DMS79 treated with DMSO at 0.1 percent for 48 hours (cell line): Measurements from ENCODE around the gene CDC42EP5.

ENCODE experiments used
- DNase-seq: peaks from one replicate; lab custom pipeline; 2025; lab: John Stamatoyannopoulos, UW

CDC42EP5 gene

GRCh38 chr19:54426291-54426931 is 46.7 kb downstream of the CDC42EP5 start:
- DNase-seq: no peak

GRCh38 chr19:54425382-54425723 is 47.7 kb downstream of the CDC42EP5 start:
- DNase-seq: no peak

DNA sequence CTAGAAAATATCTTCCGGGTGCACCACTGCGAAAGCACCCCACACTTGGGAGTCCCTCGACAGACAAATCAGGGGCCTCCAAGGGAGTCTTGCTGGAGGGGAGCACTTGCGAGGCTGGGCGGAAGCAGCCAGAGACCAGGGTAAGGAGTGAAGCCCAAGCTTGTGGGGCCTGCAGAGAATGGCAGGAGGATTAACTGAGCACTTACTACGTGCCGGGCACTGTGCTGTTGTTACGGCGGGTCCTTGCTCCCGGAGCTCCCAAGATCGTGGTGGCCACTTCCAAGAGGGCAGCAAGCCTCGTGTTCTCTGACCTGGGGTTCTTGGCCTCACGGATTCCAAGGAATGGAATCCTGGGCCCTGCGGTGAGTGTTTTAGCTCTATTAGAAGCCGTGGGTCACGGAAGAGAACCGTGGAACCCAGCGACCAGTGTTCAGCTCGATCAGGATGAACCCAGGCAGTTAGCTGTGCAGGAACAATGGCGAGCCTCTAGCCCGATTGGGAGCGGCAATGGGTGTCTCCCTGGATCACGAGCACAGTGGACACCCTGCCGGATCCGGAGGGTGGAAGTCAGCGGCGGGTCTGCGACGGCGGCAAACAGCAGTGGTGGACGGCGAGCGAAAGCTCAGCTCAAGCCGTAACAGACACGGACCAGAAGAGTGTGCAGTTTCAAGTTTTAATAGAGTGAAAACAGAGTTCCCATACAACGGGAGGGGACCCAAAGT is 48.3 kb downstream of the CDC42EP5 start:
- no peak for DNase-seq

DNA sequence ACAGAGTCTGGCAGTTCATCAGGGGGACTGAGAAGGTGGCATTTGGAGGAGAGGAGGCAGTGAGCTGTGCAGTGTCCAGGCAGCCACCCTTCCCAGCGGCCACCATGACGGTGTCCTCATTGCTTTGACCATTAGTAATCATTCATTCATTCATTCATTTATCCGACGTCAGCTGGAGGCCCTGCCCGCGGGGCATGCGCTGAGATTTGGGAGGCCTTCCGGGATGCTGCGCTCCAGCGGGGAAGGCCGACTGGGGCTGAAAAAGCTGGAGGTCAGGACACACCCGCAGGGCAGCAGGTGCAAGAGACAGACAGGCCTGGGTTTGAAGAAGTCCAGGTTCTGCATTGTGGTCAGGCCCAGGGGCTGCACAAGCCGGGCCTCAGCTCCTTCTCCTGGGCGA is 48.9 kb downstream of the CDC42EP5 start:
- DNase-seq: no peak

GRCh38 chr19:54422136-54422535 is 51.0 kb downstream of the CDC42EP5 start:
- DNase-seq: no peak

DNA sequence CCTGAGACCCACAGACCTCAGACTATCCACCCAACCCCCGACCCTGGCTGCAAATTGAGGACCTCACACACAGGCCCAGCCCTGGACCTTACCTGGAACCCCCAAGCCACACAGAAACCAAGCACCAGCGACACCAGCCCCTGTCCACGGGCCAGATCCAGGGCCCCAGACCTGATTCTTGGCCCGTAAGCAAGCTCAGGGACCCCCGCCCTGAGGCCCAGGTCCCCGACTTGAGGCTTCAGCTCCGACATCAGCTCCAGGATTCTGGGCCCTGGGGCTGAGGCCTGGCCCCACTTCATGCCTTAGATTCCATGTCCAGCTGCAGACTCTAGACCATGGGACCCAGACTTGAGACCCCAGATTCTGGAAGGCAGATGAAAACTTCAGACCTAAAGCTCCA is 51.6 kb downstream of the CDC42EP5 start:
- no peak for DNase-seq

- DNase-seq: no peak
These were observed 52.0 kb downstream of the CDC42EP5 start for GRCh38 chr19:54421169-54421516.

- no peak for DNase-seq
These were observed 52.5 kb downstream of the CDC42EP5 start for GRCh38 chr19:54420383-54421168.

- no peak for DNase-seq
These were observed 53.1 kb downstream of the CDC42EP5 start for GRCh38 chr19:54420068-54420382.

DNA sequence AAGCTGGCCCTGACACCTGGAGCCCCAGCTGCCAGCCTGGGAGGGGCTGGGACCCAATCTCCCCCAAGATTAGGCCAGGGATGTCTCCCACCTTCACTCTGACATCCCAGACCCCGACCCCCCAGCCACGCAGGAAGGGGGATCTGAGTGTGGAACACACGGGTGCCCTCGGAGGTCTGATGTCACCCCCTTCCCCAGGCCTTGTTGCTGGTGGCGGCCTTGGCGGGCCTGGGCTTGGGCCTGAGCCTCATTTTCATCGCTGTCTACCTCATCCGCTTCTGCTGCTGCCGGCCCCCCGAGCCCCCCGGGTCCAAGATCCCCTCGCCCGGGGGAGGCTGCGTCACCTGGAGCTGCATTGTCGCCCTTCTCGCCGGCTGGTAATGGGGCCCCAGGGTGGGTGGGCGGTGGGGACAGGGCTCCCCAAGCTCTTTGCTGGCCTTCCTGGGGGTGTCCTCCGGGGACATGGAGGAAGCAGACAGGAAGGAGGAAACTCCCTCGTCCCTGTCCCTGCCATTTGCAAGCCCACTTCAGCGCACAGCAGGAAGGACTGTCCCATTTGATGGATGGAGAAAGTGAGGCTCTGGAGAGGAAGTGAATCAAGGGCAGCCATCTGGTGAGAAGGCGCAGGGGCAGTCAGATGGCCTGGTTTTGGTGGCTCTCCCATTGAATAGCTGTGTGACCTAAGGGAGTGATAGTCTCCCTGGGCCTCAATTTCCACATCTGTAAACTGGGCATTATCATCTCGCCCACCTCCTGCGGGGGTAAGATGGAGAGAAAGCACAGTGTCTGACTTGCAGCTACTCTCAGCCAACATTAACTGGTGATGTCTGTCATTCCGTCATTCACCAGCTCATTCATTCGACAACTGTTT is 53.9 kb downstream of the CDC42EP5 start:
- no peak for DNase-seq

- no peak for DNase-seq
These were observed 54.8 kb downstream of the CDC42EP5 start for GRCh38 chr19:54418030-54418929.

DNA sequence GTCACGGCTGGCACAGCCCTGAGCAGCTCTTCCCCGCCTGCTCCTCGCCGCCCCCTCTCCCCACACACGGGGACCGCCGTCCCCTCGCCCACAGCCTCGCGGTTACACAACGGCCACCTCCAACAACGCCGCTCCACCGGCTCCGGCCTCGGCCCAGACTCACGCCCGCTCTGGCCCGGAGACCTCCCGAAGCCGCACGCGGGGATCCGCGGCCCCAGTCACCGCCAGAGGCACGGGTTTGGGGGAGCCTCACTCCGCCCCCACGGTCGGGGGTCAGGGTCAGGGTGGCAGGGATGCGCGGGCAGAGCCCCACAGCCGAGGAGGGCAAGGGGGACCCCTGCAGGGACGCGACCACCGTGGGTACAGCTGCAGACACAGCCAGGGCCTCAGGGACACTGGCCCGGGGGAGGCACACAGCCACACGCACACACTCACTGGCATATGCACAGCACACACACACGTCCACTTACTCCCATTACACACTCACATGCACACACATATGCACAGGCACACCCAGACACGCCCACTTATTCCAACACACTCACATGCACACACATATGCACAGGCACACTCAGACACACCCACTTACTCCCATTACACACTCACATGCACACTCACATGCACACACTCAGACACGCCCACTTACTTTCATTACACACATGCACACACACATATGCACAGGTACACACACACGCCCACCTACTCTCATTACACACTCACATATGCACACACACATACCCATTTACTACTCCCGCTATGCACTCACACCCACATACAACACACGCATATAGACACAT is 56.2 kb downstream of the CDC42EP5 start:
- no peak for DNase-seq

- no peak for DNase-seq
These were observed 57.0 kb downstream of the CDC42EP5 start for GRCh38 chr19:54415901-54416673.

DNA sequence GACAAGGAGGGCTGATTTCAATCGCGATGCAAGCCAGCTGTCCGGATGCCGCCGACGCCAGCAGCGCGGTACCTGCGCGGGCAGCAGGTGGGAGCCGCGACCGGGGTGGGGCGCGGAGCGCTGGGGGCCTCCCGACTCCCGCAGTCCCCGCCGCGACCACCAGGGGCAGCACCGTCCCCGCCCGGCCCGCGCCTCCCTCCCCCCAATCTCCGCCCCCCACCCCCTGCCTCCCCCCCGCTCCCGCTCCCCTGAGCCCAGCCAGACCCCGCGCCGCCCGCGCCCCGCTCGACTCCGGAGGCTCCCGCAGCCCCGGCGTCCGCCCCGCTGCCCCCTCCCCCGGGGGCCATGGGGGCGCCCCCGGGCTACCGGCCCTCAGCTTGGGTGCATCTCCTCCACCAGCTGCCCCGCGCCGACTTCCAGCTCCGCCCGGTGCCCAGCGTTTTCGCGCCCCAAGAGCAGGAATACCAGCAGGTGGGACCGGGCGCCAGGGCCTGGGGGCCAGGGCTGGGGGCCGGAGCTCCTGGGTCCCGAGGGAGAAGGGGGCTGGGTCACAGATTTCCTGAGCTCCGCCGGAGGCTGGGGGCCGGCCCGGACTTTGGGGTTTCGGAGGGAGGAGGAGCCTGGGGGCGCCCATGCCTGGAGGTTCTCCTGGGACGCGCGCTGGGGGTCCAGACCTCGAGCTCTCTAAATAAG is 57.7 kb downstream of the CDC42EP5 start, which contains the start of gene TTYH1:
TSS of gene TTYH1 (plus strand) at position 257 of the 693 bp plus-strand sequence. CDS start at position 346, 89 bp downstream.
- no peak for DNase-seq
